CD4-positive, alpha-beta T cell treated with Interleukin-6 for 4 hours (primary cell): Measurements from ENCODE around the gene NUDT9.
"Not testable (repeated sequence)": the region's sequence is repeated elsewhere in the genome, so short reads cannot be mapped to it uniquely, and the experiment has no call there.

Experiments
- DNase-seq: peaks from one replicate; pipeline ENCODE4 v3.0.0-alpha.2; 2020; ENCODE audit warnings: mixed read lengths

Gene NUDT9

GRCh38 chr4:87422104-87423052 lies at the start of gene NUDT9:
NUDT9 (plus strand) TSS chr4:87422573; CDS start chr4:87422906, 333 bp downstream.
- peak; percentile 82 for DNase-seq

- peak; percentile 10 for DNase-seq
These were observed 46.6 kb upstream of the NUDT9 start for GRCh38 chr4:87375719-87376291.

GRCh38 chr4:87377816-87378215 lies 44.6 kb upstream of the NUDT9 start:
- DNase-seq, result no peak

- no peak for DNase-seq
These were observed 40.3 kb upstream of the NUDT9 start for GRCh38 chr4:87382116-87382515.

GRCh38 chr4:87382931-87383330 lies 39.4 kb upstream of the NUDT9 start:
- no peak for DNase-seq

- not testable (repeated sequence) for DNase-seq
These were observed 37.8 kb upstream of the NUDT9 start for GRCh38 chr4:87384466-87385132.

- no peak for DNase-seq
These were observed 35.1 kb upstream of the NUDT9 start for GRCh38 chr4:87387237-87387636.

- DNase-seq, result no peak
These were observed 33.5 kb upstream of the NUDT9 start for GRCh38 chr4:87388901-87389300.

GRCh38 chr4:87390055-87390454 lies 32.3 kb upstream of the NUDT9 start:
- not testable (repeated sequence) for DNase-seq

- DNase-seq, result no peak
These were observed 31.9 kb upstream of the NUDT9 start for GRCh38 chr4:87390551-87390890.

GRCh38 chr4:87390891-87391575 lies 31.3 kb upstream of the NUDT9 start, which contains the start of gene HSD17B11:
HSD17B11 (minus strand) TSS chr4:87391188; CDS start chr4:87391070, 118 bp downstream.
- peak; percentile 86 for DNase-seq

GRCh38 chr4:87391576-87392054 lies 30.8 kb upstream of the NUDT9 start:
- no peak for DNase-seq

GRCh38 chr4:87392183-87392582 lies 30.2 kb upstream of the NUDT9 start:
- no peak for DNase-seq

- DNase-seq, result not testable (repeated sequence)
These were observed 27.3 kb upstream of the NUDT9 start for GRCh38 chr4:87395073-87395472.

- DNase-seq, result not testable (repeated sequence)
These were observed 26.5 kb upstream of the NUDT9 start for GRCh38 chr4:87395851-87396250.

GRCh38 chr4:87399148-87399547 lies 23.2 kb upstream of the NUDT9 start:
- DNase-seq, result no peak

GRCh38 chr4:87399954-87400353 lies 22.4 kb upstream of the NUDT9 start:
- DNase-seq, result no peak

- not testable (repeated sequence) for DNase-seq
These were observed 18.6 kb upstream of the NUDT9 start for GRCh38 chr4:87403732-87404131.

- DNase-seq, result no peak
These were observed 17.1 kb upstream of the NUDT9 start for GRCh38 chr4:87405211-87405820.

- DNase-seq, result no peak
These were observed 15.9 kb upstream of the NUDT9 start for GRCh38 chr4:87406462-87406861.

GRCh38 chr4:87406902-87407301 lies 15.5 kb upstream of the NUDT9 start:
- not testable (repeated sequence) for DNase-seq

GRCh38 chr4:87409420-87409939 lies 12.9 kb upstream of the NUDT9 start:
- DNase-seq, result no peak
